K562 (cell line): ENCODE results near the gene ATP9A.

Experiments used
- BRD4 ChIP-seq: fragments of 200-600 bp; sonication (generic); IDR thresholded peaks from 2 replicates; pipeline ENCODE4 v1.6.1; 2017; ENCODE audit warnings: inconsistent platforms
- CBX8 ChIP-seq: fragments of 200-600 bp; sonication (generic); IDR thresholded peaks from 2 replicates; pipeline ENCODE4 v1.6.1; 2012; ENCODE audit warnings: borderline replicate concordance, mixed run types, low read depth, mild to moderate bottlenecking, moderate library complexity, mixed read lengths, low read length, control low read depth, inconsistent platforms; ENCODE audit not compliant: poor library complexity, severe bottlenecking; ENCODE audit errors: extremely low read depth
- FOXK2 ChIP-seq, 2 experiments: fragments of 450-650 bp; IDR thresholded peaks in 1 of 2; conservative IDR thresholded peaks in 1 of 2; 2 replicates each; pipeline ENCODE4 v1.6.1; 2016; ENCODE audit warnings: low read depth in 2 of 2, mild to moderate bottlenecking in 1 of 2
- HCFC1 ChIP-seq: IDR thresholded peaks from 2 replicates; pipeline ENCODE4 v1.6.1; 2012; ENCODE audit warnings: low read depth, low read length, improper control_type of control experiment
- HNRNPH1 ChIP-seq: fragments of 200-400 bp; formaldehyde crosslinking; optimal IDR thresholded peaks from 2 replicates; pipeline ENCODE3; 2017; ENCODE audit warnings: low read depth, mild to moderate bottlenecking, low read length, moderate library complexity
- MYC ChIP-seq, 2 experiments: fragments of 250-450 bp in 1 of 2; sonication (Bioruptor Pico) in 1 of 2; IDR thresholded peaks; 2 replicates each; pipeline versions ENCODE4 v1.5.1 to v1.6.1; 2012 to 2021; ENCODE audit warnings: low read depth in 2 of 2, borderline replicate concordance in 1 of 2, improper control_type of control experiment in 1 of 2, low read length in 1 of 2, mild to moderate bottlenecking in 1 of 2, moderate library complexity in 1 of 2
- TEAD4 ChIP-seq, 2 experiments: sonication (generic) in 1 of 2; formaldehyde crosslinking in 1 of 2; IDR thresholded peaks; 2 replicates each; pipeline versions ENCODE4 v1.6.1 to v1.8.0; 2012 to 2022; ENCODE audit warnings: borderline replicate concordance in 1 of 2, inconsistent platforms in 1 of 2, low read length in 1 of 2, mild to moderate bottlenecking in 1 of 2, missing genetic modification reagents in 1 of 2
- ZNF232 ChIP-seq: sonication (generic); formaldehyde crosslinking; IDR thresholded peaks from 2 replicates; pipeline ENCODE4 v1.8.0; 2022; ENCODE audit warnings: mild to moderate bottlenecking, missing genetic modification reagents
- ZSCAN29 ChIP-seq: fragments of 450-650 bp; IDR thresholded peaks from 2 replicates; pipeline ENCODE4 v1.6.1; 2017

DNA sequence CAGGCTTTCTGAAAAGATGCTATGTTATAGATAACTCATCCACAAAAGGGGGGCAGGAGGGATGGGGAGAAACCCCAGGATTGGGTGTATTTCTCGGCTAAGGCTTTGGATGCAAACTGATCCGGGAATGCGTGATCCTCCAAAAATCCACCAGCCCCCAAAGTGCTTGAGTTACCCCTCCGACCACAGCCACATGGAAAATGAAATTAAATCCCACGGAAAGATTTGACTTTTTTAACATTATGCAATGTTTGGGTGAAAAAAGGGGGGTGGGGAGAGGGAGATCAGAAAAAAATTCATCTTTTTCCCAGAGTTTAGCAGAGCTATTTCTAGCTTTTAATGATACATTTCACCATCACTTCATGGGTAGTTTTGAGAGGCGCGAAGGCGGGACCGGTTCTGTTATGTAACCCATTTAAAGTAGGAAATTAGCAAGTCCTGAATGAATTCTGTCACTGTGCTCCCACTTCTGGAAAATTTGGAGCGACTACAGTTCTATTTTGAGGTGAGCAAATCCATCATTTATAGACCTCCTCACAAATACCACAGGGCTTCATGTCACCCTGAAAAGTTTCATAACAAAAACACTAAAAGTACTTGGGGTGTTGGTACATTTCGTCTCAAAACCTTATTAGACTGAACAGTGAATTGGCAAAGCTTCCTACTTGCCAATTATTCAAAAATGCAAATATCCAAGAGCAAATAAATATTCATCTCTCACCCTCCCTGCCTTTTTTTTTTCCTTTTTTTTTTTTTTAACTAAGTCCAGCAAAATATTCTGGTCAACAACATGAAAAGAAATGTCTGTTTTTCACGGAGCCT lies 173.7 kb downstream of the ATP9A start:
- TF ChIP-seq ZSCAN29 (no peak), CBX8 (no peak), MYC (IDR thresholded peaks at IDR 0.05; ENCODE audit: low read depth, low read length) (no peak), MYC (CRISPR knock-in tag; IDR thresholded peaks at IDR 0.05; ENCODE audit: borderline replicate concordance, low read depth) (no peak), BRD4 (no peak), FOXK2 (conservative IDR thresholded peaks at IDR 0.05 in 1 of 2, IDR thresholded peaks at IDR 0.05 in 1 of 2; ENCODE audit: low read depth in 2 of 2) (no peak), HCFC1 (no peak), TEAD4 (IDR thresholded peaks at IDR 0.05; ENCODE audit: low read length) (no peak), TEAD4 (CRISPR knock-in tag; IDR thresholded peaks at IDR 0.05; ENCODE audit: borderline replicate concordance) (no peak), HNRNPH1 (no peak), ZNF232 (CRISPR knock-in tag) (no peak)
